HepG2 (cell line): ENCODE data around the gene METTL27. TPM values are rescaled to one million over a fixed set of nuclear protein-coding genes. Genes with fewer than 3 reads are reported as not detected.

ENCODE experiments used
- ATAC-seq: fragments of 200-7000 bp; cut with Tn5 transposase; 3 replicates; pipeline ENCODE4 v1.9.1; 2020; ENCODE audit warnings: mild to moderate bottlenecking, moderate library complexity
- BruUV-seq: library from RNA; stranded (reverse); fragments of 400-500 nt; replicated peaks from 2 replicates; lab custom pipeline; 2021; lab: Mats Ljungman, UMichigan
- CTCF ChIA-PET: fragments of 300-600 bp; formaldehyde crosslinking; extraction: SDS; loops from one replicate; lab custom pipeline; 2021; ENCODE audit warnings: low total read pairs, inconsistent platforms, low intra/inter-chr PET ratio; lab: Yijun Ruan, JAX
- POLR2A ChIA-PET: fragments of 350-600 bp; sonication (Branson Sonifier 250); formaldehyde crosslinking; loops from one replicate; lab custom pipeline; 2020; ENCODE audit warnings: antibody characterized with exemption, inconsistent platforms; lab: Yijun Ruan, JAX
- DNase-seq: peaks from one replicate; pipeline ENCODE4 v3.0.0-alpha.2; 2015; ENCODE audit warnings: low spot score
- FAIRE-seq: peaks from 3 replicates; lab custom pipeline; 2011; peaks lifted over from hg19 to GRCh38; lab: Jason Lieb, UNC
- H2AFZ ChIP-seq: one replicate; pipeline ENCODE4 v1.6.1; 2011; ENCODE audit warnings: low read length, inconsistent platforms
- H3K27ac ChIP-seq: fragments of 300-600 bp; 3 replicates; pipeline ENCODE4 v1.8.0; 2011; ENCODE audit warnings: mixed run types, mild to moderate bottlenecking, mixed read lengths, low read length, inconsistent platforms; ENCODE audit not compliant: insufficient read depth; ENCODE audit errors: extremely low read length
- H3K27me3 ChIP-seq, 2 experiments: fragments of 200-600 bp in 1 of 2; 2 replicates in 1 of 2; 3 replicates in 1 of 2; pipeline versions ENCODE4 v1.6.0 to v1.8.0; 2011; ENCODE audit warnings: low read length in 2 of 2, mild to moderate bottlenecking in 2 of 2, moderate library complexity in 2 of 2, inconsistent platforms in 1 of 2; ENCODE audit not compliant: insufficient read depth in 2 of 2, control insufficient read depth in 1 of 2
- H3K36me3 ChIP-seq, 2 experiments: fragments of 200-600 bp in 1 of 2; replicated peaks in 1 of 2; 2 replicates in 1 of 2; 3 replicates in 1 of 2; pipeline versions ENCODE4 v1.5.1 to v1.8.0; 2011; ENCODE audit warnings: low read length in 2 of 2, inconsistent platforms in 1 of 2; ENCODE audit not compliant: insufficient read depth in 2 of 2, control insufficient read depth in 1 of 2
- H3K4me1 ChIP-seq: 2 replicates; pipeline ENCODE4 v1.5.1; 2012; ENCODE audit warnings: low read length, inconsistent platforms; ENCODE audit not compliant: insufficient read depth
- H3K4me2 ChIP-seq: 2 replicates; pipeline ENCODE4 v1.6.0; 2011; ENCODE audit warnings: low read depth, low read length, inconsistent platforms
- H3K4me3 ChIP-seq, 3 experiments: fragments of 200-600 bp in 1 of 3; sonication (generic), shearing (Covaris generic) in 1 of 3; replicated peaks in 1 of 3; 2 replicates each; pipeline ENCODE4 v1.5.1; 2011 to 2016; ENCODE audit warnings: low read length in 3 of 3, inconsistent platforms in 2 of 3, low read depth in 2 of 3, mild to moderate bottlenecking in 2 of 3, control low read depth in 1 of 3, mixed read lengths in 1 of 3; ENCODE audit not compliant: insufficient read depth in 1 of 3
- H3K79me2 ChIP-seq: one replicate; pipeline ENCODE4 v1.6.1; 2011; ENCODE audit warnings: low read length, inconsistent platforms; ENCODE audit not compliant: insufficient read depth
- H3K9ac ChIP-seq: 2 replicates; pipeline ENCODE4 v1.6.0; 2011; ENCODE audit warnings: mild to moderate bottlenecking, low read depth, low read length, inconsistent platforms; ENCODE audit not compliant: insufficient read depth
- H3K9me3 ChIP-seq: 2 replicates; pipeline ENCODE4 v1.5.1; 2012; ENCODE audit warnings: mild to moderate bottlenecking, low read length
- H4K20me1 ChIP-seq: 2 replicates; pipeline ENCODE4 v1.6.0; 2011; ENCODE audit warnings: inconsistent platforms, mild to moderate bottlenecking, low read length, moderate library complexity; ENCODE audit not compliant: insufficient read depth
- ATF7 ChIP-seq, 2 experiments: fragments of 450-650 bp in 1 of 2; sonication (generic) in 1 of 2; formaldehyde crosslinking in 1 of 2; IDR thresholded peaks; 2 replicates each; pipeline versions ENCODE4 v1.4.0 to v1.6.1; 2016 to 2020; ENCODE audit warnings: antibody characterized with exemption in 1 of 2, mild to moderate bottlenecking in 1 of 2, missing genetic modification reagents in 1 of 2
- BCL6 ChIP-seq: IDR thresholded peaks from 2 replicates; pipeline ENCODE4 v1.6.1; 2016; ENCODE audit warnings: missing genetic modification reagents, missing compliant biosample characterization
- EP300 ChIP-seq, 3 experiments: sonication (generic) in 1 of 3; formaldehyde crosslinking in 1 of 3; IDR thresholded peaks; 2 replicates each; pipeline versions ENCODE4 v1.5.1 to v1.6.1; 2011 to 2020; ENCODE audit warnings: low read depth in 2 of 3, low read length in 2 of 3, borderline replicate concordance in 1 of 3, improper control_type of control experiment in 1 of 3, mild to moderate bottlenecking in 1 of 3, missing genetic modification reagents in 1 of 3, moderate library complexity in 1 of 3
- HOXA3 ChIP-seq: sonication (generic); formaldehyde crosslinking; IDR thresholded peaks from 2 replicates; pipeline ENCODE4 v1.5.0; 2020; ENCODE audit warnings: missing genetic modification reagents
- RCOR2 ChIP-seq: IDR thresholded peaks from 2 replicates; pipeline ENCODE4 v1.6.1; 2016; ENCODE audit warnings: missing biosample characterization, missing genetic modification reagents
- RXRB ChIP-seq: IDR thresholded peaks from 2 replicates; pipeline ENCODE4 v1.6.1; 2016; ENCODE audit warnings: borderline replicate concordance, missing genetic modification reagents, missing compliant biosample characterization
- TGIF2 ChIP-seq: IDR thresholded peaks from 2 replicates; pipeline ENCODE4 v1.6.1; 2016; ENCODE audit warnings: control low read depth, missing compliant biosample characterization
- ZNF30 ChIP-seq: sonication (generic); formaldehyde crosslinking; IDR thresholded peaks from 2 replicates; pipeline ENCODE4 v1.5.0; 2020; ENCODE audit warnings: mild to moderate bottlenecking, missing genetic modification reagents
- ZNF431 ChIP-seq: sonication (generic); formaldehyde crosslinking; IDR thresholded peaks from 2 replicates; pipeline ENCODE4 v1.9.0; 2022; ENCODE audit warnings: missing genetic modification reagents, low read depth, mild to moderate bottlenecking, borderline replicate concordance
- ZNF589 ChIP-seq: sonication (generic); formaldehyde crosslinking; conservative IDR thresholded peaks from 2 replicates; pipeline ENCODE4 v1.8.0; 2022; ENCODE audit warnings: mild to moderate bottlenecking, moderate library complexity, missing genetic modification reagents
- ZNF749 ChIP-seq: sonication (generic); formaldehyde crosslinking; IDR thresholded peaks from 2 replicates; pipeline ENCODE4 v1.8.0; 2022; ENCODE audit warnings: mild to moderate bottlenecking, missing genetic modification reagents, moderate library complexity, borderline replicate concordance
- ZNF816 ChIP-seq: sonication (generic); formaldehyde crosslinking; IDR thresholded peaks from 2 replicates; pipeline ENCODE4 v1.8.0; 2022; ENCODE audit warnings: missing genetic modification reagents, mild to moderate bottlenecking, borderline replicate concordance
- WGBS: methylation state at CpG from one replicate; pipeline ENCODE4 v1.1.6; 2017; ENCODE audit warnings: low lambda C conversion rate; 5-methylcytosine and 5-hydroxymethylcytosine counted together
- in situ Hi-C: cut with HindIII; loops from 2 replicates; pipeline ENCODE4 v1.10.0; 2017; ENCODE audit warnings: low pct_unique_long_range_greater_than_20kb; ENCODE audit not compliant: extremely low pct_ligation_motif_present
- intact Hi-C: fragments of 100-400 bp; cut with micrococcal nuclease; formaldehyde crosslinking; loops from one replicate; pipeline ENCODE4 v1.10.0; 2022; ENCODE audit not compliant: unreplicated experiment
- polyA plus RNA-seq, 8 experiments: library from polyadenylated mRNA; depleted of rRNA in 3 of 8; stranded (reverse) in 7 of 8; unstranded in 1 of 8; fragments of >200 nt; fragmentation: Illumina TruSeq in 4 of 8; extraction: Trizol in 4 of 8; gene quantifications; 2 replicates each; pipeline versions ENCODE4 v1.2.1 to v1.2.3, GENCODE V29; 2011 to 2016; ENCODE audit warnings: low read depth in 4 of 8, missing spikeins in 1 of 8, mixed read lengths in 1 of 8; ENCODE audit not compliant: insufficient read depth in 1 of 8
- total RNA-seq, 5 experiments: library from RNA; depleted of rRNA; stranded (reverse); fragments of >200 nt; fragmentation: Illumina TruSeq; extraction: Trizol; gene quantifications; 2 replicates each; pipeline ENCODE4 v1.2.3, GENCODE V29; 2016; ENCODE audit warnings: low read depth in 1 of 5
- TF ChIP-seq, protein P1 (sequence below): sonication (generic); formaldehyde crosslinking; IDR thresholded peaks from 2 replicates; pipeline ENCODE4 v1.5.0; 2020; ENCODE audit warnings: mild to moderate bottlenecking, missing genetic modification reagents
- TF ChIP-seq, protein P2 (sequence below): sonication (generic); formaldehyde crosslinking; IDR thresholded peaks from 2 replicates; pipeline ENCODE4 v1.9.0; 2021; ENCODE audit warnings: missing genetic modification reagents, borderline replicate concordance
- TF ChIP-seq, protein P3 (sequence below): sonication (generic); formaldehyde crosslinking; IDR thresholded peaks from 2 replicates; pipeline ENCODE4 v1.9.0; 2021; ENCODE audit warnings: missing genetic modification reagents, mild to moderate bottlenecking, borderline replicate concordance

METTL27 gene
- total and polyA plus RNA-seq, 2 of the 13 experiments (the other 11 are each of a cell fraction or from before 2014, with no cell fraction given), result 2.0 to 3.0 TPM

DNA sequence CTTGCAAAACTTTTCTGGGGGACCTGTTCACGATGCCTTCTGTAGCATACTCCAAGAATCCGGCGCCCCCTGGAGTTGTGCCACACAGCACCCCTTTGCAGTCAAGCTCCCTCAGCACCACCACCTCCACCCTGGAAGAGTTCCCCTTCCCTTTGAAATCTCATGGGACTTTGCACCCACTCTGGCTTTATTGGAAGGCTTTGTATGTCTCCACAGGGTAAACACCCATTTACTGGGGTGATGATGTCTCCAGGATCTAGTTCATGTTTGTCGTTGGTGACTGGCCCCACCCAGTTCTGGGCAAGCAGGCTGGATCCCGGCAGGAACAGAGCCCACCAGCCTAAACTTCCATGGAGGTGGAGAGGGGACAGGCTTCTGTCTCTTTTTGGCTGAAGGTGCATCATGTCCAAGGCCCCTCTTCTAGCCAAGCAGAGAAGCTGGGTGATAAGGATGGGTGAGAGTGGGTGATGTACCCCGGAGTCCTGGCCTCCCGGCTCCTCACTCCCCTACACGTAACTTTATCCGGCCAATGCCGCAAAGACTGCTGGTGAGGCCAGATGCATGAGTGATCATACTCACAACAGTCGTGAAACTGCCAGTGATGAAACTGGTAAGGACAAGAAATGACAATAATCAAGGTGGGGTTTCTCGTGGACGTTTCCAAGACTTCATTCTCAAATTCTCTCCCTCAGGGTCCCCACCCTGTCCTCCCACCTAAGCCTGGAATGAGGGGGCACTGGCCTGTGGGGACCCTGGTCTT is 12.2 kb downstream of the METTL27 start:
- peak; percentile 36 for FAIRE-seq
- TF ChIP-seq ZNF30 (no peak), RXRB (peak; percentile 51; the same call in 1 of the 2 replicates), ZNF589 (CRISPR knock-in tag) (no peak), ATF7 (IDR thresholded peaks at IDR 0.05) (no peak), ATF7 (CRISPR knock-in tag; IDR thresholded peaks at IDR 0.05) (no peak), ZNF431 (CRISPR knock-in tag) (0 out of 2 replicates have a peak, but pooled peaks have one; percentile 14), ZNF749 (CRISPR knock-in tag) (no peak), HOXA3 (CRISPR knock-in tag) (peak; percentile 32; the same call in 1 of the 2 replicates), ZNF816 (CRISPR knock-in tag) (no peak), BCL6 (CRISPR knock-in tag) (peak; percentile 33; the same call in 1 of the 2 replicates), RCOR2 (CRISPR knock-in tag) (no peak), TGIF2 (CRISPR knock-in tag) (no peak), EP300 (IDR thresholded peaks at IDR 0.05; ENCODE audit: low read depth in 2 of 2, low read length in 2 of 2) (0 out of 4 replicates have a peak, but pooled peaks of 1 of the 2 experiments have one; percentile 37), EP300 (CRISPR knock-in tag; IDR thresholded peaks at IDR 0.05; ENCODE audit: borderline replicate concordance) (no peak)
- TF ChIP-seq, protein P1, sequence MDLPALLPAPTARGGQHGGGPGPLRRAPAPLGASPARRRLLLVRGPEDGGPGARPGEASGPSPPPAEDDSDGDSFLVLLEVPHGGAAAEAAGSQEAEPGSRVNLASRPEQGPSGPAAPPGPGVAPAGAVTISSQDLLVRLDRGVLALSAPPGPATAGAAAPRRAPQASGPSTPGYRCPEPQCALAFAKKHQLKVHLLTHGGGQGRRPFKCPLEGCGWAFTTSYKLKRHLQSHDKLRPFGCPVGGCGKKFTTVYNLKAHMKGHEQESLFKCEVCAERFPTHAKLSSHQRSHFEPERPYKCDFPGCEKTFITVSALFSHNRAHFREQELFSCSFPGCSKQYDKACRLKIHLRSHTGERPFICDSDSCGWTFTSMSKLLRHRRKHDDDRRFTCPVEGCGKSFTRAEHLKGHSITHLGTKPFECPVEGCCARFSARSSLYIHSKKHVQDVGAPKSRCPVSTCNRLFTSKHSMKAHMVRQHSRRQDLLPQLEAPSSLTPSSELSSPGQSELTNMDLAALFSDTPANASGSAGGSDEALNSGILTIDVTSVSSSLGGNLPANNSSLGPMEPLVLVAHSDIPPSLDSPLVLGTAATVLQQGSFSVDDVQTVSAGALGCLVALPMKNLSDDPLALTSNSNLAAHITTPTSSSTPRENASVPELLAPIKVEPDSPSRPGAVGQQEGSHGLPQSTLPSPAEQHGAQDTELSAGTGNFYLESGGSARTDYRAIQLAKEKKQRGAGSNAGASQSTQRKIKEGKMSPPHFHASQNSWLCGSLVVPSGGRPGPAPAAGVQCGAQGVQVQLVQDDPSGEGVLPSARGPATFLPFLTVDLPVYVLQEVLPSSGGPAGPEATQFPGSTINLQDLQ (CRISPR knock-in tag), result peak; percentile 63; the same call in 1 of the 2 replicates
- TF ChIP-seq, protein P2, sequence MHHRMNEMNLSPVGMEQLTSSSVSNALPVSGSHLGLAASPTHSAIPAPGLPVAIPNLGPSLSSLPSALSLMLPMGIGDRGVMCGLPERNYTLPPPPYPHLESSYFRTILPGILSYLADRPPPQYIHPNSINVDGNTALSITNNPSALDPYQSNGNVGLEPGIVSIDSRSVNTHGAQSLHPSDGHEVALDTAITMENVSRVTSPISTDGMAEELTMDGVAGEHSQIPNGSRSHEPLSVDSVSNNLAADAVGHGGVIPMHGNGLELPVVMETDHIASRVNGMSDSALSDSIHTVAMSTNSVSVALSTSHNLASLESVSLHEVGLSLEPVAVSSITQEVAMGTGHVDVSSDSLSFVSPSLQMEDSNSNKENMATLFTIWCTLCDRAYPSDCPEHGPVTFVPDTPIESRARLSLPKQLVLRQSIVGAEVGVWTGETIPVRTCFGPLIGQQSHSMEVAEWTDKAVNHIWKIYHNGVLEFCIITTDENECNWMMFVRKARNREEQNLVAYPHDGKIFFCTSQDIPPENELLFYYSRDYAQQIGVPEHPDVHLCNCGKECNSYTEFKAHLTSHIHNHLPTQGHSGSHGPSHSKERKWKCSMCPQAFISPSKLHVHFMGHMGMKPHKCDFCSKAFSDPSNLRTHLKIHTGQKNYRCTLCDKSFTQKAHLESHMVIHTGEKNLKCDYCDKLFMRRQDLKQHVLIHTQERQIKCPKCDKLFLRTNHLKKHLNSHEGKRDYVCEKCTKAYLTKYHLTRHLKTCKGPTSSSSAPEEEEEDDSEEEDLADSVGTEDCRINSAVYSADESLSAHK (CRISPR knock-in tag), result no peak
- TF ChIP-seq, protein P3, sequence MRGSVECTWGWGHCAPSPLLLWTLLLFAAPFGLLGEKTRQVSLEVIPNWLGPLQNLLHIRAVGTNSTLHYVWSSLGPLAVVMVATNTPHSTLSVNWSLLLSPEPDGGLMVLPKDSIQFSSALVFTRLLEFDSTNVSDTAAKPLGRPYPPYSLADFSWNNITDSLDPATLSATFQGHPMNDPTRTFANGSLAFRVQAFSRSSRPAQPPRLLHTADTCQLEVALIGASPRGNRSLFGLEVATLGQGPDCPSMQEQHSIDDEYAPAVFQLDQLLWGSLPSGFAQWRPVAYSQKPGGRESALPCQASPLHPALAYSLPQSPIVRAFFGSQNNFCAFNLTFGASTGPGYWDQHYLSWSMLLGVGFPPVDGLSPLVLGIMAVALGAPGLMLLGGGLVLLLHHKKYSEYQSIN (CRISPR knock-in tag), result no peak

More for the DNA sequence above, 12.2 kb downstream of the METTL27 start:
- Histone ChIP-seq H3K27me3 (peaks cover 0 to 13% of the 10 kb centered on the region in 2 experiments; a peak in 2 of 5 replicates), H3K4me2 (peak overlapping the region; percentile 98), H3K9ac (peak overlapping the region; percentile 69), H4K20me1 (no peaks in the 10 kb centered on the region), H3K27ac (peak overlapping the region; percentile 55), H3K36me3 (no peaks in the 10 kb centered on the region), H3K4me3 (peak overlapping the region; percentile 70 to 83 (median 75); a peak in 5 of 6 replicates), H3K4me1 (peaks cover 68% of the 10 kb centered on the region), H2AFZ (no peak overlapping the region), H3K9me3 (no peaks in the 10 kb centered on the region), H3K79me2 (peaks cover 12% of the 10 kb centered on the region)
- intact Hi-C loops (loop anchor here (2.0 kb wide), 1 partner anchor 25 kb away; no protein-coding TSS in a partner anchor), in situ Hi-C loops (no loop called here)
- ATAC-seq (peak; percentile 6), DNase-seq (peak; percentile 86)
- POLR2A ChIA-PET, result interaction anchor here (1.0 to 5.5 kb wide), 5 partner anchors 8 to 92 kb away, joined by 3 to 55 read pairs (median 4); partner anchors contain the start of genes ABHD11 and METTL27
- CTCF ChIA-PET, result no interaction called here
- 0% methylated on average over 5 of the region's 13 CpGs for WGBS
- TSS peak; percentile 47 for BruUV-seq
